B cell (primary cell): Measurements from ENCODE around the gene RGS6. TPM values are rescaled to one million over a fixed set of nuclear protein-coding genes. Genes with fewer than 3 reads are reported as not detected.

Experiments used
- ATAC-seq: fragments of 200-7000 bp; cut with Tn5 transposase; one replicate; pipeline ENCODE4 v1.10.0; 2021; ENCODE audit warnings: low read depth, mild to moderate bottlenecking, moderate number of reproducible peaks, moderate library complexity
- CTCF ChIA-PET: fragments of 350-600 bp; sonication (Branson Sonifier 250); formaldehyde crosslinking; loops from one replicate; lab custom pipeline; 2021; ENCODE audit warnings: antibody characterized with exemption, inconsistent platforms; lab: Charles Lee
- POLR2A ChIA-PET: fragments of 350-600 bp; sonication (Branson Sonifier 250); formaldehyde crosslinking; loops from one replicate; lab custom pipeline; 2021; ENCODE audit warnings: antibody characterized with exemption; lab: Charles Lee
- DNase-seq: peaks from one replicate; pipeline ENCODE4 v3.0.0; 2013
- H2AFZ ChIP-seq: 2 replicates; pipeline ENCODE4 v1.6.1; 2012; ENCODE audit warnings: mild to moderate bottlenecking, low read depth, low read length; ENCODE audit not compliant: insufficient read depth, poor library complexity, severe bottlenecking
- H3K27ac ChIP-seq, 2 donors: 1 replicate in 1 of 2; 2 replicates in 1 of 2; pipeline ENCODE4 v1.5.1; 2012 to 2013; ENCODE audit warnings: low read length in 2 of 2, mild to moderate bottlenecking in 2 of 2, moderate library complexity in 1 of 2
- H3K27me3 ChIP-seq, 4 experiments: fragments of 200-600 bp in 1 of 4; sonication (generic) in 1 of 4; replicated peaks in 1 of 4; 1 replicate in 2 of 4; 2 replicates in 2 of 4; pipeline versions ENCODE4 v1.6.1 to v1.7.0; 2013 to 2016; ENCODE audit warnings: low read length in 3 of 4, mild to moderate bottlenecking in 2 of 4, mixed read lengths in 1 of 4, moderate library complexity in 1 of 4; ENCODE audit not compliant: insufficient read depth in 4 of 4, control insufficient read depth in 3 of 4; ENCODE audit errors: control extremely low read depth in 1 of 4
- H3K36me3 ChIP-seq, 2 experiments: replicated peaks in 1 of 2; 1 replicate in 1 of 2; 2 replicates in 1 of 2; pipeline versions ENCODE4 v1.6.1 to v1.7.1; 2013; ENCODE audit warnings: low read length in 1 of 2; ENCODE audit not compliant: insufficient read depth in 2 of 2, control insufficient read depth in 1 of 2; ENCODE audit errors: control extremely low read depth in 1 of 2, extremely low read depth in 1 of 2
- H3K4me1 ChIP-seq, 2 donors: fragments of 200-600 bp in 1 of 2; sonication (generic) in 1 of 2; 1 replicate in 1 of 2; 2 replicates in 1 of 2; pipeline versions ENCODE4 v1.5.1 to v1.6.1; 2013 to 2017; ENCODE audit warnings: low read length in 2 of 2; ENCODE audit not compliant: control insufficient read depth in 2 of 2, insufficient read depth in 2 of 2
- H3K4me2 ChIP-seq: replicated peaks from 2 replicates; pipeline ENCODE3; 2012; ENCODE audit warnings: mild to moderate bottlenecking, low read depth, low read length; ENCODE audit not compliant: poor library complexity, severe bottlenecking
- H3K4me3 ChIP-seq, 5 experiments: fragments of 200-600 bp in 1 of 5; sonication (generic) in 1 of 5; 1 replicate in 3 of 5; 2 replicates in 2 of 5; pipeline versions ENCODE4 v1.5.1 to v1.7.0; 2011 to 2016; ENCODE audit warnings: low read length in 4 of 5, mild to moderate bottlenecking in 4 of 5, low read depth in 2 of 5, control low read depth in 1 of 5, moderate library complexity in 1 of 5; ENCODE audit not compliant: insufficient read depth in 1 of 5; ENCODE audit errors: control extremely low read depth in 1 of 5, extremely low read depth in 1 of 5
- H3K79me2 ChIP-seq: fragments of 200-600 bp; sonication (generic); one replicate; pipeline ENCODE4 v1.6.0; 2016; ENCODE audit warnings: low read length; ENCODE audit not compliant: control insufficient read depth, insufficient read depth
- H3K9ac ChIP-seq: fragments of 200-600 bp; sonication (generic); 2 replicates; pipeline ENCODE4 v1.6.1; 2017; ENCODE audit warnings: mild to moderate bottlenecking, low read length, moderate library complexity
- H3K9me3 ChIP-seq, 3 donors: one replicate each; pipeline versions ENCODE4 v1.6.1 to v1.7.1; 2013; ENCODE audit warnings: low read length in 2 of 3; ENCODE audit not compliant: control insufficient read depth in 2 of 3, insufficient read depth in 1 of 3; ENCODE audit errors: control extremely low read depth in 1 of 3
- H4K20me1 ChIP-seq: 2 replicates; pipeline ENCODE4 v1.6.0; 2012; ENCODE audit warnings: mild to moderate bottlenecking, low read length; ENCODE audit not compliant: insufficient read depth, control insufficient read depth, poor library complexity, severe bottlenecking
- H3K27ac Mint-ChIP-seq: one replicate; pipeline ENCODE4 v1.8.0; 2021; ENCODE audit warnings: mixed read lengths
- H3K27me3 Mint-ChIP-seq: one replicate; pipeline ENCODE4 v1.8.0; 2021; ENCODE audit warnings: mixed read lengths
- H3K4me1 Mint-ChIP-seq: one replicate; pipeline ENCODE4 v1.8.0; 2021; ENCODE audit warnings: mixed read lengths
- H3K4me3 Mint-ChIP-seq: one replicate; pipeline ENCODE4 v1.8.0; 2021; ENCODE audit warnings: mixed read lengths
- H3K9me3 Mint-ChIP-seq: one replicate; pipeline ENCODE4 v1.8.0; 2022; ENCODE audit warnings: mixed read lengths; ENCODE audit not compliant: insufficient read depth
- EZH2 ChIP-seq: IDR thresholded peaks from 2 replicates; pipeline ENCODE4 v1.6.1; 2012; ENCODE audit warnings: borderline replicate concordance, low read depth, mild to moderate bottlenecking, moderate library complexity, low read length; ENCODE audit not compliant: insufficient read depth, poor library complexity, severe bottlenecking
- WGBS: methylation state at CpG from one replicate; pipeline ENCODE4 v1.1.5; 2013; ENCODE audit warnings: missing lambda C conversion rate; ENCODE audit not compliant: insufficient coverage; 5-methylcytosine and 5-hydroxymethylcytosine counted together
- intact Hi-C: fragments of 100-400 bp; cut with micrococcal nuclease; formaldehyde crosslinking; loops from one replicate; pipeline ENCODE4 v1.10.0; 2022
- polyA plus RNA-seq: library from polyadenylated mRNA; depleted of rRNA; stranded (reverse); fragments of >200 nt; gene quantifications from 2 replicates; pipeline ENCODE4 v1.2.3, GENCODE V29; 2012
- total RNA-seq, 2 donors: library from RNA; stranded (reverse); fragments of 120-200 nt in 1 of 2; gene quantifications; 1 replicate in 1 of 2; 2 replicates in 1 of 2; pipeline versions ENCODE4 v1.2.3 to v1.2.4, GENCODE V29; 2013 to 2022
- TF ChIP-seq, protein P1 (sequence below): fragments of 200-600 bp; IDR thresholded peaks from one replicate; pipeline ENCODE4 v1.8.0; 2022; ENCODE audit warnings: antibody characterized with exemption, mild to moderate bottlenecking

The RGS6 gene
- total and polyA plus RNA-seq, 2 donors (not counting 1 experiment from before 2014, with no cell fraction given): 0.07 TPM; not detected in 1

DNA sequence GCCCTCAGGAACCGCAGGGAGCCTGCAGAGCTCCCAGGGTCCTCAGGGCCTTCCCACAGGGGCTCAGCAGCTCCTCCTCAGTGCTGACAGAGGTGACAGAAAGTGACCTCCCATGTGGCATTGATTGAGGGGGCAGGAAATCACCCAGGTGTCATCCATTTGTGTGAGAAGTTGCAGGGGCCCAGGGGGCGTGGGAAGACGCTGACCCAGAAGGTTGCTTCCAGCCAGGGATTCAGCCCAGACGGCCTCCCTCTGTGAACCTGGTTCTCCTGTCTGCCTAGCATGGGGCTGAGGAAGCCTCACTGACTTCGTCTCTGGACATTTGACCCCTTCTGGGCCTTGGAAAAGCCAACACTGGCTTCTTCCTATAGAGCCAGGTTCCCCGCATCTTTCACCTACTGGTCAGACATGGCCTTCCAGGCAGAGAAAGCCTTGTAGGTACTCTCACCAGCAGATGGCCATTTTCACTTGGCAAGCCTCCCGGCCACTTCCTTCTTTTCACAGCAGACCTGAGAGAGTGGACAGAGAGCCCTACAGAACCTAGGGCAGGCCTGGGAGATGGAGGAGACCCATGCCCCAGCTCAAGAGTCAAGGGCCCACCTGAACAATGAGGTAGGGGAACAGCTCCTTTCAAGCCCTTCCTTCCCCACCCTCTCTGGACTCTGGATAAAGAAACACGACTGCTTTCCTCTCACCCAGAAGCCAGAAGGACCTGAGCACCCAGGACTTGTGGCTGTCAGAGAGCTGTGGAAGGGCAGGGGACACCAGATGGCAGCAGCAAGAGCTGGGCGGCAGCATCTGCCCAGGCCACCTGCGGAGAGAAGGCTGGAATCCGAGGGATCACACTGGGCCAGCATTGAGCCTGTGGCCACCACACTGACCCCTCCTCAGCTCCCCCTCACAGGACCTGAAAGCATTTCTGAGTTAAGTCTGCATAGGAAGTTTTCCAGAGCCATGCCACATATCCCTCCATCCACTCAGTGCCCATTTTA lies 583.8 kb downstream of the RGS6 start:
- ChIA-PET POLR2A (interaction anchor here (0.6 kb wide), 1 partner anchor 411 kb away, joined by 6 read pairs; no protein-coding TSS in a partner anchor), CTCF (interaction anchor here (0.6 to 8.6 kb wide), 22 partner anchors 9 to 621 kb away, joined by 3 to 364 read pairs (median 8); partner anchors contain the start of gene DPF3)
- DNase-seq (no peak), ATAC-seq (no peak)
- Histone ChIP-seq H4K20me1 (no peaks in the 10 kb centered on the region), H3K4me2 (peak overlapping the region; percentile 71), H3K27ac (no peak overlapping the region), H3K9me3 (peaks cover 0 to 14% (median 0%) of the 10 kb centered on the region in 3 donors), H3K4me3 (no peak overlapping the region), H3K4me1 (peaks cover 48 to 55% of the 10 kb centered on the region in 2 donors), H3K27me3 (peaks cover 0 to 4% (median 0%) of the 10 kb centered on the region in 4 experiments), H2AFZ (no peak overlapping the region), H3K79me2 (no peaks in the 10 kb centered on the region), H3K36me3 (no peaks in the 10 kb centered on the region), H3K9ac (no peak overlapping the region)
- H3K9me3 Mint-ChIP-seq: peaks cover 4% of the 10 kb centered on the region
- H3K4me1 Mint-ChIP-seq: peaks cover 46% of the 10 kb centered on the region
- no peak overlapping the region for H3K27ac Mint-ChIP-seq
- intact Hi-C loops: loop anchor here (5.0 kb wide), 1 partner anchor 81 kb away; no protein-coding TSS in a partner anchor
- no peak overlapping the region for H3K4me3 Mint-ChIP-seq
- no peak for TF ChIP-seq EZH2
- TF ChIP-seq, protein P1, sequence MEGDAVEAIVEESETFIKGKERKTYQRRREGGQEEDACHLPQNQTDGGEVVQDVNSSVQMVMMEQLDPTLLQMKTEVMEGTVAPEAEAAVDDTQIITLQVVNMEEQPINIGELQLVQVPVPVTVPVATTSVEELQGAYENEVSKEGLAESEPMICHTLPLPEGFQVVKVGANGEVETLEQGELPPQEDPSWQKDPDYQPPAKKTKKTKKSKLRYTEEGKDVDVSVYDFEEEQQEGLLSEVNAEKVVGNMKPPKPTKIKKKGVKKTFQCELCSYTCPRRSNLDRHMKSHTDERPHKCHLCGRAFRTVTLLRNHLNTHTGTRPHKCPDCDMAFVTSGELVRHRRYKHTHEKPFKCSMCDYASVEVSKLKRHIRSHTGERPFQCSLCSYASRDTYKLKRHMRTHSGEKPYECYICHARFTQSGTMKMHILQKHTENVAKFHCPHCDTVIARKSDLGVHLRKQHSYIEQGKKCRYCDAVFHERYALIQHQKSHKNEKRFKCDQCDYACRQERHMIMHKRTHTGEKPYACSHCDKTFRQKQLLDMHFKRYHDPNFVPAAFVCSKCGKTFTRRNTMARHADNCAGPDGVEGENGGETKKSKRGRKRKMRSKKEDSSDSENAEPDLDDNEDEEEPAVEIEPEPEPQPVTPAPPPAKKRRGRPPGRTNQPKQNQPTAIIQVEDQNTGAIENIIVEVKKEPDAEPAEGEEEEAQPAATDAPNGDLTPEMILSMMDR: no peak
- WGBS: 92% methylated on average over 10 of the region's 11 CpGs
- peaks cover 3% of the 10 kb centered on the region for H3K27me3 Mint-ChIP-seq
